A549 (cell line): ENCODE measurements around the gene CNTNAP2.

Experiments
- CHD2 ChIP-seq: fragments of 150-350 bp; IDR thresholded peaks from 2 replicates; pipeline ENCODE4 v1.6.1; 2014; ENCODE audit warnings: low read length; ENCODE audit not compliant: partially characterized antibody
- ELK1 ChIP-seq: fragments of 150-350 bp; IDR thresholded peaks from 2 replicates; pipeline ENCODE4 v1.6.1; 2014; ENCODE audit warnings: low read depth, mild to moderate bottlenecking, low read length
- MAFK ChIP-seq: fragments of 450-650 bp; IDR thresholded peaks from 2 replicates; pipeline ENCODE4 v1.6.1; 2014; ENCODE audit not compliant: partially characterized antibody
- PHF8 ChIP-seq: fragments of 200-600 bp; sonication (generic); IDR thresholded peaks from 2 replicates; pipeline ENCODE4 v1.6.1; 2016; ENCODE audit warnings: low read depth, mild to moderate bottlenecking, antibody characterized with exemption, moderate library complexity, borderline replicate concordance
- POLR2A ChIP-seq: IDR thresholded peaks from 2 replicates; pipeline ENCODE4 v1.6.1; 2012; ENCODE audit warnings: mild to moderate bottlenecking, low read length
- USF2 ChIP-seq: fragments of 450-650 bp; IDR thresholded peaks from 2 replicates; pipeline ENCODE4 v1.6.1; 2014; ENCODE audit warnings: antibody characterized with exemption
- ZSCAN20 ChIP-seq: fragments of 250-450 bp; sonication (Bioruptor Pico); IDR thresholded peaks from 2 replicates; pipeline ENCODE4 v1.8.0; 2022; ENCODE audit warnings: mild to moderate bottlenecking, moderate library complexity

GRCh38 chr7:146654048-146654447, 537.4 kb downstream of the CNTNAP2 start:
- TF ChIP-seq CHD2 (no peak), MAFK (no peak), PHF8 (no peak), ELK1 (no peak), POLR2A (no peak), USF2 (no peak), ZSCAN20 (CRISPR knock-in tag) (no peak)
